HG03565 (cell line): Measurements from ENCODE around the gene RAI1.

Experiments
- ATAC-seq: cut with Tn5 transposase; IDR thresholded peaks from one replicate; pipeline ENCODE4 v1.9.1; 2021; ENCODE audit warnings: mild to moderate bottlenecking, moderate library complexity; ENCODE audit not compliant: unreplicated experiment

The RAI1 gene

GRCh38 chr17:17853811-17854447 is 172.7 kb downstream of the RAI1 start:
- ATAC-seq = no peak

- ATAC-seq = no peak
These were observed 174.7 kb downstream of the RAI1 start for GRCh38 chr17:17855976-17856375.

DNA sequence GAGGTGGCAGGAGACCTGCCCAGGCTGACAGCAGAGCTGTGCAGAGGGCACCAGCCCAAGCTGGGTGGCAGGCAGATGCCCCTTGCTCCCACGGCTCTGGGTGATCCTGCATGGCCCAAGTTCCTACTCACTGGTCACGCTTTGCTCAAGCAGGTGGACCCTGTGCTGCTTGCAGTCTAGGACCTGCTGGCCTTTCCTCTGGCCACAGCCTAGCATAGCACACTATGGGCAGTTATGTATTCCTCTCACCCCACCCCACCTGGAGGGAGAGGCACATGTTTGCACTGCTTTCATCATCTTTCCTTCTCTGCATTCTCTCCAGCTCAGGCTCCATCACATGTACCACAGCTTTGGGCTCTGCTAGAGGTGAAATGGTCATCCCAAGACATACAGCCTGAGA is 175.1 kb downstream of the RAI1 start:
- ATAC-seq = no peak

DNA sequence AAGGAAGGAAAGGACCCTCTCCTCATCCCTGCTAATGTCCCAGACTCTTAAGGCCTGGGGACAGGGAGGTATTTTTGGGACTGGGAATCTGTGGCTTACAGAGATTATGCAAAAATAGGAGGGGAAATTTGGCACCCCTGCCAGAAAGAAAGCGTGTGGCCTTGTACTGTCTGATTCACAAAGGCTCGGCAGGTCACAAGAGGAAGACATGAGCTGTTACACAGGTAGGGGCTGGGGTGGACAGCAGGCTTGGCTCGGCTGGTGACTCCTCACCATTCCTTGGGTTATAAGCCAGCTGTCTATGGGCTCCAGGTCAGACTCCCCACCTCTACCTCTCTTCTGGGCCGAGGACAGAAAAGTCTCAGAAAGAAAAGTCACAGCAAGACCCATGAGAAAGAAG is 176.2 kb downstream of the RAI1 start:
- no peak for ATAC-seq

- no peak for ATAC-seq
These were observed 178.9 kb downstream of the RAI1 start for GRCh38 chr17:17859909-17860765.

GRCh38 chr17:17860766-17861107 is 179.5 kb downstream of the RAI1 start:
- no peak for ATAC-seq
